HS-5 (cell line): ENCODE data around the gene AKR7A2.
"Not testable (repeated sequence)": the region's sequence is repeated elsewhere in the genome, so short reads cannot be mapped to it uniquely, and the experiment has no call there.

Source experiments
- DNase-seq: peaks from one replicate; pipeline ENCODE4 v3.0.0-alpha.2; 2012; ENCODE audit warnings: low read depth

Gene AKR7A2

GRCh38 chr1:19262047-19262446 lies 49.9 kb downstream of the AKR7A2 start:
- DNase-seq = no peak

DNA sequence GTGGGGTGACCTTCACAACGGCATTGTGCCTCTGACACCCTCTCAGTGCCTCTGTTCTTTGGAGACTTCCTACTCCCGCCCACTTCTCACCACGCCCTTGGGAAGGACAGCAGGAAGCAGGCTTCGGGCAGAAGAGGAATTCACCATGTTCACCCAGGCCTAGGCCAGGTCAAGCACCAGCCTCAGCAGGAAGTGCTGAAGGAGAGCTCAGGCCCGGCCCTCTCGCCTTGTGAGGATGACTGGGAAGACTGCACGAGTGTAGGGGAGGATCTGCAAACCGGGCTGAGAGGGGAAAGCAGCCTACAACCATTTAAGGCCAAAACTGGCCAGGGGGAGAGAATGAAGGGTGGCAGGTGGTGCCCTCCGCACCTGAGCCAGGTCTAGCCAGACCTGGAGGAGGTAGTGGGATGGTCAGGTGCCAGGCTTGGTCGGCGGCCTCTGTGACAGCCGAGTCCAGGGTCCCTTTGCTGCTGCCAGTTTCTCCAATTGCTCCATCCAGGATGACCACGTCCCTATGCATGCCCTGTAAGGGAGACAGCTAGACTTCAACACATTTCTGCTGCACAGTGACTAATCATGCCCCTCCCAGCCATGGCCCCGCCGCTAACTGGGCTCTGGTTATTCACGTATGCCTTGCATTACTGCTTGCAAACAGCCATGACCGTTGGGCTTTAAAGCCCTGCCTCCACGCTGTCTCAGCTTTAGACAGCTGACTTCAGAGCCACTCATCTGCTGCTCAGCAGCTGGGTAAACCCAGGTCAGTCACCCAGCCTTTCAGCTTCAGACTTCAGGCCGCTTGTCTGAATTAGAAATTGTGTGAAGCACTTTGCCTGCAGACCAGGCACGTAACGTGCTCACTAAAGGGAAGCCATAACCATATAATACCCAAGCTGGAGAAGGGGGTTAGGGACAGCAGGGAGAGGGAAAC lies 51.5 kb downstream of the AKR7A2 start:
- peak; percentile 80 for DNase-seq

GRCh38 chr1:19258353-19258752 lies 53.6 kb downstream of the AKR7A2 start:
- no peak for DNase-seq

- DNase-seq = no peak
Measured at GRCh38 chr1:19257178-19257914, 54.6 kb downstream of the AKR7A2 start.

GRCh38 chr1:19256301-19256700 lies 55.6 kb downstream of the AKR7A2 start:
- DNase-seq = not testable (repeated sequence)

DNA sequence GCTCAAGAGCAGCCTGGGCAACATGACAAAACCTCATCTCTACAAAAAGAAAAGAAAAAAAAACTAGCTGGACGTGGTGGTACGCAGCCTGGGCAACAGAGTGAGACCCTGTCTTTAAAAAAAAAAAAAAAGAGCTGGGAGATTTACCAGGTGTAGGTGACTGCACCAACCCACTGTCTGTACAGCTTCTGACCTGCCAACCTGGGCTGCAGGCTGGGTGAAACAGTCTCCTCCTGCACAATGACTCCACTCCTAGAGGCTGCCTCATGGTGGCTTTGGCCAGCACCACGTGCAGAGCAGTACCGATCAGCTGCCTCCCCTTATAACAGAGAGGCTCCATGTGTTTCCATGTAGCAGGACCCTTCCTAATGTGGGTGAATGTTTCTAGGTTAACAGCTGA lies 56.7 kb downstream of the AKR7A2 start:
- DNase-seq = no peak

- DNase-seq = no peak
Measured at GRCh38 chr1:19254416-19254815, 57.5 kb downstream of the AKR7A2 start.
